ENCODE data around the gene FARS2.
"Not testable (repeated sequence)": the region's sequence is repeated elsewhere in the genome, so short reads cannot be mapped to it uniquely, and the experiment has no call there.

FARS2 gene

GRCh38 chr6:5785249-5785648 lies 523.9 kb downstream of the FARS2 start:
- no peak for DNase-seq (ENCODE audit: low read depth in 2 of 2)

GRCh38 chr6:5786321-5786968 lies 525.1 kb downstream of the FARS2 start:
- no peak for DNase-seq (ENCODE audit: low read depth in 2 of 2)

DNA sequence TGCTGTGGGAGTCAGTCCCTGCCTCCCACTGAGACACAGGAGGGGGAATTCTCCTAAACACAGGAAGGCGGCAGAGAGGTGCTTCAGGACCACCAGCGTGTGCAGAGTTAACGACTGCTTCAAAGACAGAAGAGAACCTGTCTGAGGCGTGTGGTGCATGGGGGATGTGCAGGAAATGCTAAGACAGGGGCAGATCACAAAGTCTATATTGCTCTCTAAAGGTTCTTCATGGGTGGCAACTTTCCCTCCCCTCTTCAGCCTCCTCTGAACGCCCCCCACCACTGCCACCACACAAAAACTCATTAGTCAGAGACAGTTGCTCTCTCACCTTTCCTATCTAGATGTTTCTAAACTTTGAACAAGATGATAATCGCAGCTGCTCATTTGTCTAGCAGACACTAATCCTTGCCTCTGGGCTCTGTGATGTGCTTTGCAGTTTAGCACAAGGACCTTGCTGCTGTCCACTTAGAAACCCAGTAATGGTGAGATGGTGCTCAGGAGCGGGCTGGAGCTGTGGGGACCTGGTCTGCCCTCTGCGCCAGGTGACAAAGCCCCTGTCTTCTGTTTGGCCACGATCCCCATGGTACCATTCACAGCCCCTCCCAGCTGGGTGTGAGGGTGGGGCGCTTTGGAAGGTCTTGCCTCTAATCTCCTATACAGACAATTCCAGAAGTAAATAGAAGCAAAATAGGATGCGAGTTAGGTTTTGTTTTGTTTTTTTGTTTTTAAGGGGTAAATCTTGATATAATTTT lies 525.8 kb downstream of the FARS2 start:
- no peak for DNase-seq (ENCODE audit: low read depth in 2 of 2)

DNA sequence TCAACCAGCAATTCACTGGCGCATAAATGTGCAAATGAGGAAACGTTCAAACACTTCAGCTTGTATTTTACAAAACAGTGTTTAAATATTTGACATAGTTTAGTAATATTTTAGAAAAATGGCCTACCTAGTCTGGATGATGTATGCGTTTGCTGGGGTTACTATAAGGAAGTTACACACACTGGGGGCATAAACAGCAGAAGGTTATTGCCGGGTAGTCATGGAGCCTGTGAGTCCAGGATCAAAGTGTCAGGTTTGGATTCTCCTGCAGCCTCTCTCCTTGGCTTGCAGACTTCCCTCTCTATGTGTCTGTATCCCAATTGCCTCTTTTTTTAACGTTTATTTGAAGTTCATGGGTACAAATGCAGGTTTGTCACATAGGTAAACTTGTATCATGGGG lies 528.1 kb downstream of the FARS2 start:
- not testable (repeated sequence) for DNase-seq (ENCODE audit: low read depth in 2 of 2)

- DNase-seq (ENCODE audit: low read depth in 2 of 2): not testable (repeated sequence)
Measured at GRCh38 chr6:5796555-5796954, 535.2 kb downstream of the FARS2 start.

DNA sequence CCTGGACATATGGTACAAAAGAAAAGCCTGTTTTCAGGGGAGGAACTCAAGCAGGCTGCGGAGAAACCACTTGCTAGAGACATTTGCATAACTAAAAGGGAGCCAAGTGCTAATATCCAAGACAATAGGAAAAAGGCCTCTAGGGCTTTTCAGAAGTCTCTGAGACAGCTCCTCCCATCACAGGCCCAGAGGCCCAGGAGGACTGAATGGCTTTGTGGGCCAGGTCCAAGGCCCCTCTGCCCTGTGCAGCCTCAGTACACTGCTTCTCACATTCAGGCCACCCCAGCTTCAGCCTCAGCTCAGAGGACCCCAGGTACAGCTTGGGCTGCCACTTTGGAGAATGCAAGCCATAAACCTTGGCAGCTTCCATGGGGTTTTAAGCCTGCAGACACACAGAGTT lies 545.1 kb downstream of the FARS2 start:
- not testable (repeated sequence) for DNase-seq (ENCODE audit: low read depth in 2 of 2)

- no peak for DNase-seq (ENCODE audit: low read depth in 2 of 2)
Measured at GRCh38 chr6:5809450-5809849, 548.1 kb downstream of the FARS2 start.

- no peak for DNase-seq (ENCODE audit: low read depth in 2 of 2)
Measured at GRCh38 chr6:5811997-5812396, 550.7 kb downstream of the FARS2 start.

- no peak for DNase-seq (ENCODE audit: low read depth in 2 of 2)
Measured at GRCh38 chr6:5813625-5814027, 552.3 kb downstream of the FARS2 start.

- no peak for DNase-seq (ENCODE audit: low read depth in 2 of 2)
Measured at GRCh38 chr6:5814116-5814515, 552.8 kb downstream of the FARS2 start.

- DNase-seq (ENCODE audit: low read depth in 2 of 2): no peak
Measured at GRCh38 chr6:5814901-5815300, 553.6 kb downstream of the FARS2 start.

DNA sequence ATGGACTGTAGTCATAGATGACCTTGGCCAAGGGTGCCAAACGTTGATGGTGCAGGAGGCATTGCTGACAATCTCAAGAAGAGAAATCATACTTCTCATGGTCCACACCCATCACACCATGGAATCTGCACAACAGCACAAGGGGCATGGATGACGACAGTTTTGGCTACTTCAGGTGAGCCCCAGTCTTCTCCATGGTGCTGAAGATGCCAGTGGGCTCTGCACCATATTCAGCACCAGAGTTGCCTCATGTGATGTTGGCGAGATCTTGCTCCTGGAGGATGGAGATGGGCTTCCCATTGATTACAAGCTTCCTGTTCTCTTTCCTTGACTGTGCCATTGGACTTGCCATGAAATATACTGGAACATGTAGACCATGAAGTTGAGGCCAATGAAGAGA lies 556.6 kb downstream of the FARS2 start:
- no peak for DNase-seq (ENCODE audit: low read depth in 2 of 2)

DNA sequence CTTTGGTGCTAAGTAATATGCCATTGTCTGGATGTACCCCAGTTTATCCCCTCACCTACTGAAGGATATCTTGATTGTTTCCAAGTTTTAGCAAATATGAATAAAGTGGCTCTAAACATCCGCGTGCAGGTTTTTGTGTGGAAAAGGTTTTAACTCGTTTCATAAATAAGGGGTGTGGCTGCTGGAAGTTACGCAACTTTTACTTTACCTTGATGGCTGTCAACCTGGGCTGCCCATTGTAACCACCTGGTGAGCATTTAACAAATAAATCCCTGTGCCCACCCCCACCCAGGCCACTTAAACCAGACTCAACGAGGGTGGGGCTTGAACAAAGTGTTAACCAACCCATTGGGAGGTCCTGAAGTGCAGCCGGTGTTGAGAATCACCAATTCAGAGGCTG lies 557.6 kb downstream of the FARS2 start:
- no peak for DNase-seq (ENCODE audit: low read depth in 2 of 2)
